GM23338 (cell line): ENCODE measurements around the gene C20orf141. TPM values are rescaled to one million over a fixed set of nuclear protein-coding genes. Genes with fewer than 3 reads are reported as not detected.

Experiments used
- ATAC-seq: fragments of 200-7000 bp; cut with Tn5 transposase; 3 replicates; pipeline ENCODE4 v1.9.1; 2020
- DNase-seq: peaks from one replicate; pipeline ENCODE4 v3.0.0-alpha.2; 2015; ENCODE audit warnings: low spot score
- H2AFZ ChIP-seq: fragments of 200-600 bp; sonication (generic); 2 replicates; pipeline ENCODE4 v1.8.0; 2016; ENCODE audit warnings: antibody characterized with exemption, mild to moderate bottlenecking, moderate library complexity
- H3F3A ChIP-seq: fragments of 200-600 bp; sonication (generic); replicated peaks from 2 replicates; pipeline ENCODE4 v1.8.0; 2017; ENCODE audit warnings: antibody characterized with exemption, mixed run types, low read depth
- H3K27ac ChIP-seq: fragments of 200-600 bp; sonication (generic); 2 replicates; pipeline ENCODE4 v1.6.1; 2016; ENCODE audit warnings: low read depth
- H3K27me3 ChIP-seq: fragments of 200-600 bp; sonication (generic); 2 replicates; pipeline ENCODE4 v1.8.0; 2016; ENCODE audit warnings: mild to moderate bottlenecking, mixed run types, moderate library complexity; ENCODE audit not compliant: insufficient read depth
- H3K36me3 ChIP-seq: fragments of 200-600 bp; sonication (generic); 2 replicates; pipeline ENCODE4 v1.8.0; 2016; ENCODE audit warnings: mild to moderate bottlenecking; ENCODE audit not compliant: insufficient read depth
- H3K4me1 ChIP-seq: fragments of 200-600 bp; sonication (generic); 2 replicates; pipeline ENCODE4 v1.8.0; 2016; ENCODE audit warnings: mild to moderate bottlenecking, moderate library complexity; ENCODE audit not compliant: insufficient read depth
- H3K4me2 ChIP-seq: fragments of 200-600 bp; sonication (generic); 2 replicates; pipeline ENCODE4 v1.7.1; 2017; ENCODE audit warnings: mixed run types
- H3K4me3 ChIP-seq: fragments of 200-600 bp; sonication (generic); 2 replicates; pipeline ENCODE4 v1.6.1; 2016; ENCODE audit warnings: mixed run types
- H3K79me2 ChIP-seq: fragments of 200-600 bp; sonication (generic); replicated peaks from 2 replicates; pipeline ENCODE4 v1.8.0; 2017; ENCODE audit warnings: mild to moderate bottlenecking; ENCODE audit not compliant: insufficient read depth
- H3K9me2 ChIP-seq: fragments of 200-600 bp; sonication (generic); 2 replicates; pipeline ENCODE4 v1.8.0; 2017; ENCODE audit not compliant: insufficient read depth
- H4K20me1 ChIP-seq: fragments of 200-600 bp; sonication (generic); replicated peaks from 2 replicates; pipeline ENCODE4 v1.8.0; 2017; ENCODE audit warnings: mild to moderate bottlenecking; ENCODE audit not compliant: insufficient read depth
- H3K27ac Mint-ChIP-seq: 2 replicates; pipeline ENCODE4 v1.8.0; 2020; ENCODE audit warnings: inconsistent platforms, mild to moderate bottlenecking, moderate library complexity, mixed read lengths
- H3K27me3 Mint-ChIP-seq: 3 replicates; pipeline ENCODE4 v1.8.0; 2022; ENCODE audit warnings: low read depth, mild to moderate bottlenecking, moderate library complexity, mixed read lengths, inconsistent platforms; ENCODE audit not compliant: insufficient read depth, poor library complexity
- H3K36me3 Mint-ChIP-seq: 3 replicates; pipeline ENCODE4 v1.8.0; 2021; ENCODE audit warnings: low read depth, mild to moderate bottlenecking, inconsistent platforms, moderate library complexity, mixed read lengths
- H3K4me1 Mint-ChIP-seq: 3 replicates; pipeline ENCODE4 v1.8.0; 2020; ENCODE audit warnings: mild to moderate bottlenecking, inconsistent platforms, mixed read lengths
- H3K4me3 Mint-ChIP-seq: 3 replicates; pipeline ENCODE4 v1.8.0; 2021; ENCODE audit warnings: moderate library complexity, mild to moderate bottlenecking, inconsistent platforms, mixed read lengths
- H3K9me3 Mint-ChIP-seq: 3 replicates; pipeline ENCODE4 v1.8.0; 2020; ENCODE audit warnings: moderate library complexity, mild to moderate bottlenecking, inconsistent platforms, mixed read lengths
- CREB1 ChIP-seq: fragments of 250-450 bp; sonication (Bioruptor Pico); IDR thresholded peaks from 2 replicates; pipeline ENCODE4 v1.5.0; 2020; ENCODE audit warnings: low read depth, mild to moderate bottlenecking, moderate library complexity
- CTCF ChIP-seq, 2 experiments: fragments of 200-600 bp in 1 of 2; sonication (generic) in 1 of 2; conservative IDR thresholded peaks; 2 replicates each; pipeline versions ENCODE4 v1.5.1 to v1.6.1; 2016 to 2017; ENCODE audit warnings: antibody characterized with exemption in 2 of 2, low read depth in 2 of 2, mild to moderate bottlenecking in 2 of 2, moderate library complexity in 1 of 2
- ETS1 ChIP-seq: IDR thresholded peaks from 2 replicates; pipeline ENCODE4 v1.6.1; 2016; ENCODE audit warnings: antibody characterized with exemption
- EZH2 ChIP-seq: fragments of 200-600 bp; sonication (generic); IDR thresholded peaks from one replicate; pipeline ENCODE4 v1.8.0; 2017; ENCODE audit warnings: antibody characterized with exemption, mild to moderate bottlenecking, low read depth; ENCODE audit not compliant: unreplicated experiment
- EZH2phosphoT487 ChIP-seq: fragments of 200-600 bp; sonication (generic); IDR thresholded peaks from one replicate; pipeline ENCODE4 v1.8.1; 2018; ENCODE audit warnings: antibody characterized with exemption; ENCODE audit not compliant: unreplicated experiment
- JUNB ChIP-seq: IDR thresholded peaks from one replicate; pipeline ENCODE4 v1.6.1; 2016; ENCODE audit warnings: antibody characterized with exemption; ENCODE audit not compliant: unreplicated experiment
- NANOG ChIP-seq: IDR thresholded peaks from 2 replicates; pipeline ENCODE4 v1.6.1; 2016; ENCODE audit warnings: antibody characterized with exemption, borderline replicate concordance
- POLR2AphosphoS5 ChIP-seq: IDR thresholded peaks from 2 replicates; pipeline ENCODE4 v1.6.1; 2016; ENCODE audit warnings: antibody characterized with exemption, low read depth
- STAT1 ChIP-seq: IDR thresholded peaks from one replicate; pipeline ENCODE4 v1.6.1; 2016; ENCODE audit warnings: antibody characterized with exemption; ENCODE audit not compliant: unreplicated experiment
- ZNF114 ChIP-seq: fragments of 250-450 bp; sonication (Bioruptor Pico); IDR thresholded peaks from 2 replicates; pipeline ENCODE4 v1.5.0; 2020; ENCODE audit warnings: mild to moderate bottlenecking, moderate library complexity
- ZNF331 ChIP-seq: fragments of 250-450 bp; sonication (Bioruptor Pico); IDR thresholded peaks from 2 replicates; pipeline ENCODE4 v1.5.0; 2020; ENCODE audit warnings: low read depth, mild to moderate bottlenecking, moderate library complexity
- ZNF462 ChIP-seq: fragments of 250-450 bp; sonication (Bioruptor Pico); IDR thresholded peaks from 2 replicates; pipeline ENCODE4 v1.5.0; 2020; ENCODE audit warnings: mild to moderate bottlenecking, moderate library complexity
- polyA plus RNA-seq: library from polyadenylated mRNA; unstranded; fragments of >200 nt; fragmentation: Nextera tagmentation; extraction: Ambion mirVana; gene quantifications from 2 replicates; pipeline ENCODE4 v1.2.1, GENCODE V29; 2016
- total RNA-seq: library from RNA; depleted of rRNA; stranded (reverse); fragments of >200 nt; shearing (Covaris generic); gene quantifications from 2 replicates; pipeline ENCODE4 v1.2.3, GENCODE V29; 2014
- TF ChIP-seq, protein P1 (sequence below): IDR thresholded peaks from one replicate; pipeline ENCODE4 v1.6.1; 2018; ENCODE audit warnings: antibody characterized with exemption; ENCODE audit not compliant: unreplicated experiment

The C20orf141 gene
- total and polyA plus RNA-seq, 2 experiments from 2014 or later, result not detected

DNA sequence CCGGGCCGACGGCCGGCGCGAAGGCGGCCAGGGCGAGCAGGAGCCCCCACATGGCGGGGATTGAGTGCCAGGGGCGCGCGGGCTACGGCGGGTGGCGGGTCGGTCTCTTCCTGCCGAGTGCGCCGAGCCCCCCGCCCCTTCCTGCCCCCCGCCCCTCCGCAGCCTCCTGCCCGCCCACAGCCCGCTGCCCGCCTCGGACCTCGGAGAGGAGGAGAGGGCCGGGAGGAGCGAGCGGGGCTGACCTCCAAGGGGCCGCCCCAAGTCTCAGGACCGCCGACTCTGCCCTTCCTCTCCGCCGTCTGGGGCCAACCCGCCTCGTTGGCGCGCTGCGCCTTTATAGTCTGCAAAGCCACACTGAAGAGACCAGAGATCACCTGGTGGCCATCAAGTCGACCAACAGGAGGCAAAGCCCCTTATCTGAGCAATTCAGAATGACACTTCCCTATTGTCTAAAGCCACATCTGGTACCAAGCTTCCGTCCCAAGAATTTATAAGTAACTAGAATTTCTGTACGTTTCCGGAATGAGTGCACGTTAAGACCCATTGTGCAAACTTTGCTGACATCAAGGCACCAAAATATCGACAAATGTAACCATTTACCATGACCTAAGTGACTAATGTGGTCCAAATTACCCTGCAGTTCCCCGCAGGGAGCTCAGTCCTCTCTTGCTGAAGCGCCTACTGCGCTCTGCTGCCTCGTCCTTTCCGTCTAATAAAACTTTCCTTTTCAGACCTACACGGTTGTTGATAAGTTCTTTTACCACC, 14.1 kb upstream of the C20orf141 start, which contains the start of gene CPXM1:
TSS of gene CPXM1 (minus strand) at position 107 of the 765 bp plus-strand sequence. CDS start at position 52, 55 bp downstream.
- no peaks in the 10 kb centered on the region for H3K9me3 Mint-ChIP-seq
- peak within 1 kb of the TSS; percentile 97 for H3K4me3 Mint-ChIP-seq
- H3K36me3 Mint-ChIP-seq, result peaks cover 27% of the 10 kb centered on the region
- peaks cover 59% of the 10 kb centered on the region for H3K27me3 Mint-ChIP-seq
- Histone ChIP-seq H3K9me2 (no peaks in the 10 kb centered on the region), H3K79me2 (no peaks in the 10 kb centered on the region), H3K4me1 (peaks cover 31% of the 10 kb centered on the region), H3K4me3 (peak within 1 kb of the TSS; percentile 79), H3F3A (0 out of 2 replicates have a peak, but pooled peaks cover 4% of the 10 kb centered on the region), H2AFZ (peak within 1 kb of the TSS; percentile 97), H3K36me3 (no peaks in the 10 kb centered on the region), H3K27ac (no peak within 1 kb of the TSS), H3K27me3 (peaks cover 68% of the 10 kb centered on the region), H3K4me2 (peak within 1 kb of the TSS; percentile 98), H4K20me1 (peaks cover 3% of the 10 kb centered on the region; the same call in 1 of the 2 replicates)
- TF ChIP-seq, protein P1, sequence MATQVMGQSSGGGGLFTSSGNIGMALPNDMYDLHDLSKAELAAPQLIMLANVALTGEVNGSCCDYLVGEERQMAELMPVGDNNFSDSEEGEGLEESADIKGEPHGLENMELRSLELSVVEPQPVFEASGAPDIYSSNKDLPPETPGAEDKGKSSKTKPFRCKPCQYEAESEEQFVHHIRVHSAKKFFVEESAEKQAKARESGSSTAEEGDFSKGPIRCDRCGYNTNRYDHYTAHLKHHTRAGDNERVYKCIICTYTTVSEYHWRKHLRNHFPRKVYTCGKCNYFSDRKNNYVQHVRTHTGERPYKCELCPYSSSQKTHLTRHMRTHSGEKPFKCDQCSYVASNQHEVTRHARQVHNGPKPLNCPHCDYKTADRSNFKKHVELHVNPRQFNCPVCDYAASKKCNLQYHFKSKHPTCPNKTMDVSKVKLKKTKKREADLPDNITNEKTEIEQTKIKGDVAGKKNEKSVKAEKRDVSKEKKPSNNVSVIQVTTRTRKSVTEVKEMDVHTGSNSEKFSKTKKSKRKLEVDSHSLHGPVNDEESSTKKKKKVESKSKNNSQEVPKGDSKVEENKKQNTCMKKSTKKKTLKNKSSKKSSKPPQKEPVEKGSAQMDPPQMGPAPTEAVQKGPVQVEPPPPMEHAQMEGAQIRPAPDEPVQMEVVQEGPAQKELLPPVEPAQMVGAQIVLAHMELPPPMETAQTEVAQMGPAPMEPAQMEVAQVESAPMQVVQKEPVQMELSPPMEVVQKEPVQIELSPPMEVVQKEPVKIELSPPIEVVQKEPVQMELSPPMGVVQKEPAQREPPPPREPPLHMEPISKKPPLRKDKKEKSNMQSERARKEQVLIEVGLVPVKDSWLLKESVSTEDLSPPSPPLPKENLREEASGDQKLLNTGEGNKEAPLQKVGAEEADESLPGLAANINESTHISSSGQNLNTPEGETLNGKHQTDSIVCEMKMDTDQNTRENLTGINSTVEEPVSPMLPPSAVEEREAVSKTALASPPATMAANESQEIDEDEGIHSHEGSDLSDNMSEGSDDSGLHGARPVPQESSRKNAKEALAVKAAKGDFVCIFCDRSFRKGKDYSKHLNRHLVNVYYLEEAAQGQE, result no peak
- peak; percentile 69 for TF ChIP-seq EZH2
- no peak for TF ChIP-seq NANOG
- no peak for TF ChIP-seq STAT1
- no peak for TF ChIP-seq CREB1 (CRISPR knock-in tag)
- no peak for TF ChIP-seq ZNF331 (CRISPR knock-in tag)
- TF ChIP-seq EZH2phosphoT487, result no peak
- TF ChIP-seq ZNF114 (CRISPR knock-in tag), result no peak
- TF ChIP-seq ZNF462 (CRISPR knock-in tag), result no peak
- TF ChIP-seq POLR2AphosphoS5, result no peak
- no peak for TF ChIP-seq JUNB
- peak in 1 of 2 experiments; percentile 26; a peak in 1 of 4 replicates for TF ChIP-seq CTCF (conservative IDR thresholded peaks at IDR 0.05; ENCODE audit: low read depth in 2 of 2)
- TF ChIP-seq ETS1, result no peak
- peak within 1 kb of the TSS; percentile 81 for H3K27ac Mint-ChIP-seq
- ATAC-seq, result peak; percentile 77
- H3K4me1 Mint-ChIP-seq, result peaks cover 35% of the 10 kb centered on the region
- peak; percentile 86 for DNase-seq
